Naive B cell (primary cell): Measurements from ENCODE around the gene MROH9. TPM values are rescaled to one million over a fixed set of nuclear protein-coding genes. Genes with fewer than 3 reads are reported as not detected.

Experiments
- ATAC-seq, 2 donors: fragments of 150-1000 bp; cut with Tn5 transposase; 2 replicates each; pipeline ENCODE4 v1.10.0; 2021; ENCODE audit warnings: low read depth in 2 of 2, mild to moderate bottlenecking in 2 of 2, moderate library complexity in 2 of 2
- DNase-seq: peaks from one replicate; pipeline ENCODE4 v3.0.0; 2022
- H3K27ac Mint-ChIP-seq, 6 donors: one replicate each; pipeline ENCODE4 v1.8.0; 2020 to 2022; ENCODE audit warnings: mild to moderate bottlenecking in 6 of 6, mixed read lengths in 6 of 6, moderate library complexity in 5 of 6, inconsistent platforms in 2 of 6
- H3K27me3 Mint-ChIP-seq, 3 donors: one replicate each; pipeline ENCODE4 v1.8.0; 2021 to 2022; ENCODE audit warnings: mixed read lengths in 3 of 3, mild to moderate bottlenecking in 1 of 3
- H3K36me3 Mint-ChIP-seq, 2 donors: one replicate each; pipeline ENCODE4 v1.8.0; 2020 to 2022; ENCODE audit warnings: mixed read lengths in 2 of 2, inconsistent platforms in 1 of 2, mild to moderate bottlenecking in 1 of 2
- H3K4me1 Mint-ChIP-seq, 3 donors: one replicate each; pipeline ENCODE4 v1.8.0; 2020 to 2022; ENCODE audit warnings: mixed read lengths in 3 of 3, inconsistent platforms in 1 of 3, mild to moderate bottlenecking in 1 of 3, moderate library complexity in 1 of 3
- H3K4me3 Mint-ChIP-seq, 8 donors: one replicate each; pipeline ENCODE4 v1.8.0; 2020 to 2022; ENCODE audit warnings: mild to moderate bottlenecking in 8 of 8, mixed read lengths in 8 of 8, moderate library complexity in 8 of 8, inconsistent platforms in 2 of 8
- H3K9me3 Mint-ChIP-seq, 7 donors: one replicate each; pipeline ENCODE4 v1.8.0; 2020 to 2022; ENCODE audit warnings: mixed read lengths in 7 of 7, mild to moderate bottlenecking in 5 of 7, inconsistent platforms in 2 of 7, moderate library complexity in 1 of 7
- polyA plus RNA-seq, 6 donors: library from polyadenylated mRNA; unstranded; fragments of 300-500 nt; fragmentation: Illumina TruSeq; gene quantifications; one replicate each; pipeline ENCODE4 v1.2.3, GENCODE V29; 2021; ENCODE audit warnings: low read depth in 6 of 6

MROH9 gene
- polyA plus RNA-seq, 6 donors from 2014 or later = not detected

DNA sequence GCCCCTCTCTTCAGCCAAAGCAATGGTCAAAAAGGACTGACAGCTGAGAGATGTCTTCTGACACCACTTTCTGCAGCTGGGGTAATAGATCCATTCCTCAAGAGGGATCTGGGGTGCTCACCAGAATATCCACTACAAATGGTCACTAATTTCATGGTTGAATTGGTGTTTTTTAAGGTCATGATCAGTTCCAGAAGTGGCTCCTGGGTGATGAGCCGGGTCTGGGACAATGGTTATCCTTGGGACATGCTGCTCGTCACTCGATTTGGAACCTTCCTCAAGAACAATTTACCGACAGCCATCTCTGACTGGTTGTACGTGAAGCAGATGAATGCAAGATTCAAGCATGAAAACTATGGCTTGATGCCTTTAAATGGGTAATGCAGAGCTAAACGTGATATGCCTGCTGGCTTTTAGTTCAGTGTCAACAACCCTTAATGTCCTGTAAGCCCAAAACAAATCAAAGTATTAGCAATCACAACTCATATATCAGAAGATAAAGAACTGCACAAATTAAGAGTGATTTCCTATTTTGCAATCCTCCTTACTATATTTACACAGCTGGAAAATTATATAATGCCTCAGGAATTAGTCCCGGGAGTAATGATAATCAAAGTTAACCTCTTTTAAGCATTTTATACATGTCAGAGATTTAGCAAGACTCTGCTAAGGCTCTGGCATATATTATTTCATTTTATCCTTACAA lies 175.4 kb downstream of the MROH9 start:
- Mint-ChIP-seq H3K4me1 (no peaks in the 10 kb centered on the region), H3K4me3 (no peak overlapping the region), H3K9me3 (no peaks in the 10 kb centered on the region), H3K36me3 (no peaks in the 10 kb centered on the region), H3K27ac (no peak overlapping the region), H3K27me3 (peaks cover 0 to 8% (median 4%) of the 10 kb centered on the region in 3 donors)
- no peak for ATAC-seq
- DNase-seq = no peak

DNA sequence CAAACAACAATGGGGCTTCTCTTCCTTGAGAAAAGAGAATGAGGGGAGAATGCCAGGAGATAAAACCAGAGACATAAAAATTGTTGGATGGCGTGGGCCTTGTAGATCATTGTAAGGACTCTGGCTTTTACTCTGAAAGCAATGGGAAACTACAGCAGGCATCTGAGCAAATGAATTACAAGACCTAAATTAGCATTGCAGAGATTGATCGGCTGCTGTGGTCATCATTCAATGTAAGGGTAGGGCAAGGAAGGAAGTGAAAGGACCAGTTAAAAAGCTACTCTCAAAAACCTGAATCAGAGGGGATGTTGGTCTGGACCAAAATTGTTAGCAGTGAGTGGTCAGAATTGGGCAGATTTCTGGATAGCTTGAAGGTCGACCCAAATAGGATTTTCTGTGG lies 176.8 kb downstream of the MROH9 start:
- ATAC-seq (no peak), DNase-seq (no peak)
- no peaks in the 10 kb centered on the region for H3K9me3 Mint-ChIP-seq
- peaks cover 0 to 8% (median 4%) of the 10 kb centered on the region in 3 donors for H3K27me3 Mint-ChIP-seq
- H3K27ac Mint-ChIP-seq = no peak overlapping the region
- no peak overlapping the region for H3K4me3 Mint-ChIP-seq
- no peaks in the 10 kb centered on the region for H3K4me1 Mint-ChIP-seq
- H3K36me3 Mint-ChIP-seq = no peaks in the 10 kb centered on the region

DNA sequence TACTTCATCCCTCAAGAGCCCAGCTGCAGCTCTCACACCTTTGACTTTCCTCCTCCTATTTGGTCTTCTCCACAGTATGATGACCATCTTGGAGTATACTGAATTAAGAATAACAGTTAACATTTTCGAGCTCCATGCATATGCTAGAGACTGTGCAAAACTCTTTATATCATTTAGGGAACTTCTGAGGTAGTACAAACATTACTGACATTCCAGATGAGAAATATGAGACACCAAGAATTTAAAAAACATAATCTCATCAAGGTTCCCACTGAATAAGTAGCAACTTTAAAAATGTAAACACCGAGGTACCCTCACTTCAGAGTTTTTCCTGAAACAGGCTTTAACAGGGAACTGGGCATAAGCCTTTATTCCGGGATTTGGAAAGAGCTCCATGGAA lies 178.0 kb downstream of the MROH9 start:
- no peak overlapping the region for H3K4me3 Mint-ChIP-seq
- ATAC-seq = no peak
- H3K27me3 Mint-ChIP-seq = peaks cover 0 to 7% (median 4%) of the 10 kb centered on the region in 3 donors
- no peaks in the 10 kb centered on the region for H3K9me3 Mint-ChIP-seq
- DNase-seq = no peak
- H3K4me1 Mint-ChIP-seq = no peaks in the 10 kb centered on the region
- H3K36me3 Mint-ChIP-seq = no peaks in the 10 kb centered on the region
- no peak overlapping the region for H3K27ac Mint-ChIP-seq

Other genes starting within 250 kb of the MROH9 start
- under 1 TPM in 1 of 6 donors, not detected in 5; 0.36 TPM for gene FMO3, start 155.4 kb downstream of the MROH9 start, polyA plus RNA-seq
- gene FMO2, start 249.8 kb downstream of the MROH9 start, polyA plus RNA-seq = under 1 TPM in 1 of 6 donors, not detected in 5; 0.09 TPM